HG03045 (cell line): Measurements from ENCODE around the gene C1orf52.
A peak's percentile ranks its signal among the peaks of the same experiment; 100 is the strongest.

Experiments used
- ATAC-seq: cut with Tn5 transposase; IDR thresholded peaks from one replicate; pipeline ENCODE4 v1.9.1; 2021; ENCODE audit warnings: mild to moderate bottlenecking, moderate library complexity; ENCODE audit not compliant: unreplicated experiment

C1orf52 gene

DNA sequence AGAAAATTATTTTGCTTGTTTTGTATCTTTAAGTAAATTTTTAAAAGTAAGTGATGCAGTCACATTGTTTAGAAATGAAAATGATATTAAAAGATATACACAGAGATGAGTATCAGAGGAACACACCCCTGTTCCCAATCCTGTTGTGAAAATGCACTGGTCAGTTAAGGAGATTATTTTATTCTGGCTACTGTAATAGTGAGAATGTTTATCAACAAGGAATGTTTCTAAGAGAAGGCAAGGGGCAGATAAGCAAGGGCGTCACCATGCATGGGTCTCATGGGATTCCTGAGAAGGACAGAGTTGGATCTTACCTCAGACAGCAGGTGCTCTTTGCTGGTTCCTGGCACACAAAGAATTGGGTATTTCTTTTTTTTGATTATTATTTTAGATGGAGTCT, 21.8 kb downstream of the C1orf52 start:
- no peak for ATAC-seq

- ATAC-seq: no peak
Measured at GRCh38 chr1:85230305-85230977, 29.0 kb downstream of the C1orf52 start.

DNA sequence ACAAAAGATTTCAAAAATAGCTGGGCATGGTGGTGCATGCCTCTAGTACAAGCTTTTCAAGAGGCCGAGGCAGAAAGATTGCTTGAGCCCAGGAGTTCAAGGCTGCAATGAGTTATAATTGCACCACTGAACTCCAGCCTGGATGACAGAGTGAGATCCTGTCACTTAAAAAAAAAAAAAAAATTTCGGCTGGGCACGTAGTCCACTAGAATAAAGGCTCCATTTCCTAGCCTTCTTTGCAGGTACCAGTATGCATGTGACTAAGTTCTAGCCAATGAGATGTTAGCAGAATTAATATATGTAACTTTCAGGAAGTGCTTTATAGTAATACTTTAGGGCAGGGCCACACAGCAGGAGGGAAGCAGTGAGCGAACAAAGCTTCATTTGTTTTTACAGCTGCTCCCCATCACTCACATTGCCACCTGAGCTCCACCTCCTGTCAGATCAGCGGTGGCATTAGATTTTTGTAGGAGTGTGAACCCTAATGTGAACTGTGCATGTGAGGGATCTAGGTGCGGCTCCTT, 29.8 kb downstream of the C1orf52 start:
- no peak for ATAC-seq

DNA sequence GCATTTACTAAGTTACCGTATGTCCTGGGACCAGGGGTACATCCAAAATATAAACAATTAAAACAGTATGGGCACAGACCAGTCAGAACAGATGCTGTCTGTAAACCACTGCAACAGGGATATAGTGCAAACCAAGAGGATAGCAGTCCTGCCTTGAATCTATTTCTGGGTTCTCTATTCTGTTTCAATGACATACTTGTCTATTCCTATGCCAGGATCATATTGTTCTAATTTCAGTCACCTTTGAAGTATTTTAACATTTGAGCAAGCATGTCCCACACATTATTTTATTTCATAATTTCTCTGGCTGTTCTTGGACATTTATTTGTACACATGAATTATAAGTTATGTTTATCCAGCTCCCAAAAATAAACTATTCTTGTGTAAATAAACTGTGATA, 30.5 kb downstream of the C1orf52 start:
- no peak for ATAC-seq

GRCh38 chr1:85225624-85226380, 33.7 kb downstream of the C1orf52 start:
- no peak for ATAC-seq

DNA sequence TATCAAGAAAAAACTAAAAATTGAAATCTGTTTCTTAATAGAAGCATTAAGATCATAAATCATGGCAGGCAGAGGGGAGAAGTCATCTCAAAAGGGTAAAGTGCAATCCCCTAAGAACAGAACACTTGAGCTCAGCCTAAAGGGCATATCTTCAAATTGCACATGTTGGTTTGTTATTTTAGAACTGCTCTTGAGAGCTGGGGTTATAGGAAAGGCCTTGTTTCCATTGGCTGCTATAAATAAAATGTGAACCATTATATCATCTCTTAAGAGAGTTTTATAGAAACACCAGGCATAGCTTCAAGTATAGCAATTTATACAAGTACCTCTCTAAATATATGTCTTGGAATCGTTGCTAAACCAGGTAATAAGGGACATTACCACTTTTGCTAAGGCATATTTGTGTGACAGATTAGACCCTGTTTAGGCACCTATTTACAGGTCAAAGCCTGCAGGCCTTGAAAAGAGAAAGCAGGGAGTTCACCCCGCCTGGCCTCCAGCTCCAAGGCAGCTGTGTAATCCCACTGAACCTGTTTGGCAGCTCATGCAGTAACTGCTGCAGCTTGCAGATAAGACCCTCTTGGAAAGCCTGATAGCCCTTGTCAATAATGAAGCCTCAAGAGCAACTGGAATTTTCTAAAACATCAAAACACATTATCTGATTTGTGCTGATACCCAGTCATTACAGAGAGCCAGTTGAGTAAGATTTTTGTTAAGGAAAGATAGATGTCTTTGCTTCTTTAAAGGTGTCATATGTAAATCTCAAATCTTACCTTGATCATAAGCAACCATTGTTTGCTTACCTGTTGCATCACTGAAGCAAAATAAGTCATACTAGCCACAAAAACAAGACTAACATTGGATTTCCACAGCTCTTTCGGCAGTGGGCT, 34.5 kb downstream of the C1orf52 start:
- ATAC-seq: no peak

DNA sequence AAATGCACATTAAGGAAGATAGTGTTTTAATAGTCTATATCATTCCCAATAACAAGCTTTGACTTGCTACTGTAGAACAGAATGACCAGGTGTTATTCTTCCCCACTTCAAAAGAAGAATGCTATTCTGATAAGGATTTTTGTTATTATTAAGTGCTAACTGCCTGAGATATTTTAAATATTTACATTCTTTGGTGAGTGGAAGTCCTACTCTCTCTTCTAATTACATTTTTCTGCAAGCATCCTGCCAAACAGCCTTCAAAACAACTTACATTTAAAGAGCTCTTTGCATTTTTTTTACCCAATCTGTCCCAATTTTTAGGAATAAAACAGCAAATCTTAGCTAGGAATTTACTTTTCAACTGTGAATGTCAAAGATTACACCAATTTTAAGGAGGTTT, 35.2 kb downstream of the C1orf52 start:
- no peak for ATAC-seq

- no peak for ATAC-seq
Measured at GRCh38 chr1:85223334-85223733, 36.1 kb downstream of the C1orf52 start.

DNA sequence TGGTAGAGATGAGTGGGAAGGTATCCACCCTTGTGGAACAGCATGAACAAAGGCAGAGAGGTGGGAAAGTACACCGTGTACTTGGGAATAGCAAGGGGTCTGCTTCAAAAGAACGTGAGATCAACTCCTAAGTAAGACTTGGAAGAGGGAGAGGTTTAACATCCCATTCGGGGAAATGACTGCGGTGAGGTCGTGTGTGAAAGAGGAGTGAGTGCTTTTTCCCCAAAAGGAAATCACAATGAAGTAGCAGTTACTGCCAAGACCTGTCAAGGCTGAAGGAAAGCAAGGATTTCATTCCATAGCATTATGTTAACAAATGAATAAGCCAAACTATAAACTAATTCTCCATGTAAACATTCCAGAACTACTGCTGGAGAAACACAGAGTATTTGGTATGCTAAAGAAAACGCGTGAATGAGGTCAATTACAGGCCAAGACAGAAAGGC, 38.7 kb downstream of the C1orf52 start:
- ATAC-seq: no peak

GRCh38 chr1:85219853-85220610, 39.4 kb downstream of the C1orf52 start:
- ATAC-seq: no peak

DNA sequence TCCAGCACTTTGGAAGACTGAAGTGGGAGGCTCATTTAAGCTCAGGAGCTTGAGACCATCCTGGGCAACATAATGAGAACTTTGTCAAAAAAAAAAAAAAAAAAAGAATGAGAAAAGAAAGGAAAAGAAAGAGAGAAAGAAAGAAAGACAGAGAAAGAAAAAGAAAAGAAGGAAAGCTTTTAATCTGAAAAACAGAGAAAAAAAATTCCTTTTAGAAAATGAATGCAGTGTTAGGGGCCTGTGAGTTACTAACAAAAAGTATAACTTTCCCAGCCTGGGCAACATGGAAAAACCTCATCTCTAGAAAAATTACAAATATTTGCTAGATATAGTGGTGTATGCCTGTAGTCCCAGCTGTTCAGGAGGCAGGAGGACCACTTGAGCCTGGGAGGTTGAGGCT, 42.8 kb downstream of the C1orf52 start:
- no peak for ATAC-seq

GRCh38 chr1:85214654-85215053, 44.8 kb downstream of the C1orf52 start:
- ATAC-seq: no peak

DNA sequence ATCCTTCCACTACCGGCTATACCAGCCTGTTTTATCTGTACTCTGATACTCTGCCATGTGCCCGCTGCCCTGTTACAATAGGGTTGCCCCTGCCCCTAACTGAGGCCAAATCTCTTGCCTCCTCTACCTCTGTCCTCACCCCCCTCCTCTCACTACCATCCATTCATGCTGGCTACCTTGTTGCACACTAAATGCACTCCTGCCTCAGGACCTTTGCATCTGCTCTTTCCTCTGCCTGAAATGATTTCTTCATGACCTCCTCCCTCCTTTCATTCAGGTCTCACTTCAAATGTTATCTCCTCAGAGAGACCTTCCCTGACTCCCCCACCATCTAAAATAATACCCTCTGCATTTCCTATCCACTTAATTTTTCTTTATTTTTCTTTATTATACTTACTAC, 51.0 kb downstream of the C1orf52 start:
- no peak for ATAC-seq

DNA sequence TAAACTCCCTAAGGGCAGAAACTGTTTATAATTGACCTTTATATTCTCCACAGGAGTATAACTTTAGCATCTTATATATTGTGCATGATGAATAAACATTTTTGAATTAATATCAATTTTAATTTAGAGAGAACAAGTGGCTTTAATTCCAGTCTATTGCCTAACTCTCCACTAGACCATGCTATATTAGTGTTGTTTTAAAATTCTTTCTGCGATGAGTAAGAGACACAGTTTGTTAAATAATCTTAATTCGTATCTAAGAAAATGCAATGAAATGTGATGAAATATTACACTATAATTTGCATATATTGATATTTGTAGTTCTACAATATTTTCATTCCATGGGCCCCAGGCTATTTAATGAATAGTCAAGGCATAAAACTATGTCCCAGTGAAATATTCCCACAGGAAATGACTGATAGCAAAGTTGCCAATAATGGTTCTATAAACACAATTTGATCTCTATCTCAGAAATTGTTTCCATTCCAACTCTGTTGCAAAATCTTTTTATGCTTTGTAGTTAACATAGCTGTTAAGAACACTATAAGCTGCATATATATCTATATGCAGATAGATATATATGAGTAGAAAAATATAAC, 55.8 kb downstream of the C1orf52 start:
- ATAC-seq: no peak

- ATAC-seq: no peak
Measured at GRCh38 chr1:85202864-85203255, 56.6 kb downstream of the C1orf52 start.

DNA sequence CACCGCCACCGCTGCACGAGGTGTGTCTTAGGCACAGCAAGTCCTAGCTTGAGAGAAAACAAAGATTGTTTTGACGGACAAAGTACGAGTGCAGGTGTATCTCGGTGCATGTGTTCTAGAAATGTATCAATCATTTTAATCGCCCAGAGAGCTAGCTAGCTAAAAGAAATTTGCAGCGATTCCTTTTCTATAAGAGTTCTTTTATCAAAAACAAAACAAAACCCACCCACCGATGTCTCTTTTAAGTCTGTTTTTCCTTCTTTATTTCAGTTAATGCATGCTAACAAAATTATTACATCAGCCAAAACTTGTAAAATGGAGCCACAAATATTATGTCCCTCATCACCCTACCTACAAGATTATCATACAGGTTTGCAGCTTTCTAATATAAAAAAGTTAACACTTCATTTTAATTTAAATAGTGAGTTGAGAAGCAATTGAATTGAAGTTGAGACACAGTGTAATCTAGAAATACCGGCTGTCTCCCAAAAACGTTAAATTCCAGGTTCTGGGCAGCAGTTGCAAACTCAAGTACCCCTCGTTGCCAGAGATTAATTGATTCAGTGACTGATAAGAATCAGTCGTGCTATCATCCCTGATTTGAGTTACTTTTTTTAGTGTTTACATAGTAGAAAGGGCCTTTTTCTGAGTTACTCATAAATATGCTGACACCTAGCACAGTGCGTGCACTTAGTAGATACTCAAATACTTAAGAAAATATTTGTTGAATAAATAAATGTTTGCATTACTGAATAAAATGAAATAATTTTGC, 57.2 kb downstream of the C1orf52 start:
- no peak for ATAC-seq

GRCh38 chr1:85201340-85202091, 57.9 kb downstream of the C1orf52 start:
- peak; percentile 58 for ATAC-seq

- peak; percentile 78 for ATAC-seq
Measured at GRCh38 chr1:85200463-85201339, 58.8 kb downstream of the C1orf52 start, which contains the start of gene SYDE2. TSS of gene SYDE2 (minus strand) at chr1:85201016. CDS start at chr1:85200996, 20 bp downstream.
